T47D (cell line): ENCODE results near the gene CDC42BPA.
"Not testable (repeated sequence)": the region's sequence is repeated elsewhere in the genome, so short reads cannot be mapped to it uniquely, and the experiment has no call there.

Source experiments
- DNase-seq, 2 experiments: peaks; one replicate each; pipeline versions ENCODE4 v3.0.0 to v3.0.0-alpha.2; 2011 to 2012; ENCODE audit warnings: low read depth in 1 of 2, low spot score in 1 of 2
- JUND ChIP-seq: IDR thresholded peaks from 2 replicates; pipeline ENCODE4 v1.6.1; 2012; ENCODE audit warnings: low read depth
- in situ Hi-C: cut with HindIII; loops from 2 replicates; pipeline ENCODE4 v1.10.0; 2016; ENCODE audit warnings: low sequenced_read_pairs, low pct_unique_long_range_greater_than_20kb

The CDC42BPA gene

GRCh38 chr1:227255086-227255732, 63.1 kb downstream of the CDC42BPA start:
- in situ Hi-C loops, result no loop called here
- no peak for DNase-seq
- TF ChIP-seq JUND, result no peak

- no peak for DNase-seq
- no peak for TF ChIP-seq JUND
- in situ Hi-C loops, result no loop called here
Measured at GRCh38 chr1:227253065-227253464, 65.2 kb downstream of the CDC42BPA start.

GRCh38 chr1:227245613-227246320, 72.5 kb downstream of the CDC42BPA start:
- in situ Hi-C loops, result no loop called here
- no peak for DNase-seq
- no peak for TF ChIP-seq JUND

- in situ Hi-C loops, result no loop called here
- no peak for DNase-seq
- no peak for TF ChIP-seq JUND
Measured at GRCh38 chr1:227244339-227245118, 73.8 kb downstream of the CDC42BPA start.

GRCh38 chr1:227242811-227243682, 75.2 kb downstream of the CDC42BPA start:
- in situ Hi-C loops, result no loop called here
- DNase-seq, result no peak
- TF ChIP-seq JUND, result no peak

GRCh38 chr1:227240983-227241382, 77.3 kb downstream of the CDC42BPA start:
- no peak for DNase-seq
- in situ Hi-C loops, result no loop called here
- no peak for TF ChIP-seq JUND

GRCh38 chr1:227234998-227235405, 83.3 kb downstream of the CDC42BPA start:
- peak in 1 of 2 experiments; percentile 79 for DNase-seq
- TF ChIP-seq JUND, result no peak
- in situ Hi-C loops, result no loop called here

GRCh38 chr1:227231128-227231527, 87.2 kb downstream of the CDC42BPA start:
- DNase-seq, in situ Hi-C loops: not testable (repeated sequence)

GRCh38 chr1:227228201-227228600, 90.1 kb downstream of the CDC42BPA start:
- no peak for TF ChIP-seq JUND
- in situ Hi-C loops, result no loop called here
- DNase-seq, result no peak

- no peak for TF ChIP-seq JUND
- no peak for DNase-seq
- in situ Hi-C loops, result no loop called here
Measured at GRCh38 chr1:227227761-227228160, 90.5 kb downstream of the CDC42BPA start.

GRCh38 chr1:227225715-227226346, 92.5 kb downstream of the CDC42BPA start:
- DNase-seq, result no peak
- no peak for TF ChIP-seq JUND
- in situ Hi-C loops, result no loop called here
